WTC11 (cell line): Measurements from ENCODE around the gene MRPL44.

Source experiments
- CTCF ChIP-seq: fragments of 200-600 bp; IDR thresholded peaks from 2 replicates; pipeline ENCODE4 v1.8.0; 2022; ENCODE audit warnings: antibody characterized with exemption
- TEAD4 ChIP-seq: sonication (generic); formaldehyde crosslinking; IDR thresholded peaks from 2 replicates; pipeline ENCODE4 v1.8.0; 2022; ENCODE audit warnings: mild to moderate bottlenecking, missing genetic modification reagents
- ZBTB43 ChIP-seq: sonication (generic); formaldehyde crosslinking; IDR thresholded peaks from 2 replicates; pipeline ENCODE4 v1.8.1; 2023; ENCODE audit warnings: mild to moderate bottlenecking, missing genetic modification reagents

- no peak for TF ChIP-seq ZBTB43 (CRISPR knock-in tag)
- no peak for TF ChIP-seq TEAD4 (CRISPR knock-in tag)
- no peak for TF ChIP-seq CTCF
These were observed 12.1 kb downstream of the MRPL44 start for GRCh38 chr2:223969315-223969714.
